Lower leg skin (tissue), 4 donors: ENCODE results near the gene MAP4K1. TPM values are rescaled to one million over a fixed set of nuclear protein-coding genes. Genes with fewer than 3 reads are reported as not detected.
A peak's percentile ranks its signal among the peaks of the same experiment; 100 is the strongest.

Experiments
- DNase-seq, 2 donors: peaks; one replicate each; pipeline ENCODE4 v3.0.0-alpha.2; 2019; ENCODE audit warnings: low spot score in 2 of 2
- H3K4me3 ChIP-seq: fragments of 200-600 bp; sonication (generic); 2 replicates; pipeline ENCODE4 v1.5.1; 2017; ENCODE audit warnings: mild to moderate bottlenecking, low read depth; ENCODE audit not compliant: poor library complexity, severe bottlenecking
- POLR2A ChIP-seq, 2 donors: fragments of 450-650 bp; IDR thresholded peaks; one replicate each; pipeline ENCODE4 v1.6.1; 2016 to 2017; ENCODE audit warnings: antibody characterized with exemption in 2 of 2, mild to moderate bottlenecking in 1 of 2, moderate library complexity in 1 of 2
- WGBS, 2 donors: methylation state at CpG; one replicate each; pipeline ENCODE4 v1.1.5; 2018; 5-methylcytosine and 5-hydroxymethylcytosine counted together
- intact Hi-C: fragments of 100-400 bp; cut with DNase I; formaldehyde crosslinking; loops from one replicate; pipeline ENCODE4 v1.15.0; 2023; ENCODE audit warnings: low total_unique reads
- total RNA-seq, 4 donors: library from RNA; depleted of rRNA; stranded (reverse); fragments of >200 nt; gene quantifications; one replicate each; pipeline ENCODE4 v1.1.0, GENCODE V29; 2016
- TF ChIP-seq, protein P1 (sequence below), 3 donors: fragments of 450-650 bp; IDR thresholded peaks; one replicate each; pipeline ENCODE4 v1.5.1; 2016; ENCODE audit warnings: antibody characterized with exemption in 3 of 3, mild to moderate bottlenecking in 3 of 3, moderate library complexity in 2 of 3

MAP4K1 gene
- 1 to 10 TPM in 3 of 4 donors, under 1 TPM in 1; 0.80 to 9.8 (median 5.6) TPM for total RNA-seq

- peak within 1 kb of the TSS; percentile 30 for H3K4me3 ChIP-seq
- TF ChIP-seq, protein P1, sequence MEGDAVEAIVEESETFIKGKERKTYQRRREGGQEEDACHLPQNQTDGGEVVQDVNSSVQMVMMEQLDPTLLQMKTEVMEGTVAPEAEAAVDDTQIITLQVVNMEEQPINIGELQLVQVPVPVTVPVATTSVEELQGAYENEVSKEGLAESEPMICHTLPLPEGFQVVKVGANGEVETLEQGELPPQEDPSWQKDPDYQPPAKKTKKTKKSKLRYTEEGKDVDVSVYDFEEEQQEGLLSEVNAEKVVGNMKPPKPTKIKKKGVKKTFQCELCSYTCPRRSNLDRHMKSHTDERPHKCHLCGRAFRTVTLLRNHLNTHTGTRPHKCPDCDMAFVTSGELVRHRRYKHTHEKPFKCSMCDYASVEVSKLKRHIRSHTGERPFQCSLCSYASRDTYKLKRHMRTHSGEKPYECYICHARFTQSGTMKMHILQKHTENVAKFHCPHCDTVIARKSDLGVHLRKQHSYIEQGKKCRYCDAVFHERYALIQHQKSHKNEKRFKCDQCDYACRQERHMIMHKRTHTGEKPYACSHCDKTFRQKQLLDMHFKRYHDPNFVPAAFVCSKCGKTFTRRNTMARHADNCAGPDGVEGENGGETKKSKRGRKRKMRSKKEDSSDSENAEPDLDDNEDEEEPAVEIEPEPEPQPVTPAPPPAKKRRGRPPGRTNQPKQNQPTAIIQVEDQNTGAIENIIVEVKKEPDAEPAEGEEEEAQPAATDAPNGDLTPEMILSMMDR (IDR thresholded peaks at IDR 0.05), result no peak
- TF ChIP-seq POLR2A (IDR thresholded peaks at IDR 0.05), result no peak
- peak in 1 of 2 donors; percentile 90 for DNase-seq
- intact Hi-C loops, result loop anchor here (10.0 kb wide), 1 partner anchor 103 kb away; no protein-coding TSS in a partner anchor
- 23 to 28% methylated on average over 20 to 22 of the region's 28 CpGs for WGBS, 2 donors
Observed at GRCh38 chr19:38617764-38618589, at the start of gene MAP4K1. MAP4K1 (minus strand) TSS chr19:38617953; CDS start chr19:38617895, 58 bp downstream.

- intact Hi-C loops, result no loop called here
- 15 to 19% methylated on average over 10 of the region's 10 CpGs for WGBS, 2 donors
- no peak for DNase-seq
- no peak overlapping the region for H3K4me3 ChIP-seq
- TF ChIP-seq, protein P1 (IDR thresholded peaks at IDR 0.05), result no peak
- TF ChIP-seq POLR2A (IDR thresholded peaks at IDR 0.05), result no peak
Observed at GRCh38 chr19:38666663-38667511, 49.1 kb upstream of the MAP4K1 start.

DNA sequence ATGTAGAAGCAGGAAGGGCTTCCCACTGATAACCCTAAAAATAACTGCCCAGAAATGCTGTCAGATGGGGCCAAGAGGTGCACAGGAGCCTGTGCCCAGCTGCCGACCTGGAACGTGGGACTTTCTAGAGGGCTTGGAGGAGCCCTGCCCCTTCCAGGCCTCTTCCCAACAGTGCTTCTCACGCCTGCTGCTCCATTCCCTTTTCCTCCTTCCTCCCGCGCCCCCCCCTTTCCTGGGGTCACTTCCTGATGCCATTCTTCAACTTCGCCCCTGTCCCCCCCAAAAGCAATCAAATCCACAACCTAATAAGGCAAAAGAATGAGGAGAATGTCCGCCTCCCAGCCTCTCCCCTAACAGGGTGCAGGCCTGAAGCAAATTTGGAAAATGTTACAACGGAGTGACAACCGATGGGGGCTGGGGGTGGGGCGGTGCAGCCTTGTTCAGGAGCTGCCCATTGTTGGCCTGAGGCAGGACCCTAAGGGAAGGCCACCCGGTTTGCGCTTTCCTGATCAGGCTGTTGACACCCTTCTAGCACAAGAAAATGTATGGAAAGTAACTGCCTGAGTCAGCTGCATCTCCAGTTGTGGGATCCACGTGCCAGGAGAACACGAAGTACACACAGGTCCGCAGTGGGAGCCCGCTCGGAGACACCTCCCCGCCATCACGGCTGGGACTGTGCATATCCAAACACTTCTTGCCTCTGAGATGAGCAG, 48.4 kb upstream of the MAP4K1 start:
- DNase-seq, result peak in 1 of 2 donors; percentile 93
- intact Hi-C loops, result no loop called here
- WGBS, 2 donors, result 27 to 28% methylated on average over 19 of the region's 19 CpGs
- no peak overlapping the region for H3K4me3 ChIP-seq
- no peak for TF ChIP-seq POLR2A (IDR thresholded peaks at IDR 0.05)
- TF ChIP-seq, protein P1 (IDR thresholded peaks at IDR 0.05), result no peak

DNA sequence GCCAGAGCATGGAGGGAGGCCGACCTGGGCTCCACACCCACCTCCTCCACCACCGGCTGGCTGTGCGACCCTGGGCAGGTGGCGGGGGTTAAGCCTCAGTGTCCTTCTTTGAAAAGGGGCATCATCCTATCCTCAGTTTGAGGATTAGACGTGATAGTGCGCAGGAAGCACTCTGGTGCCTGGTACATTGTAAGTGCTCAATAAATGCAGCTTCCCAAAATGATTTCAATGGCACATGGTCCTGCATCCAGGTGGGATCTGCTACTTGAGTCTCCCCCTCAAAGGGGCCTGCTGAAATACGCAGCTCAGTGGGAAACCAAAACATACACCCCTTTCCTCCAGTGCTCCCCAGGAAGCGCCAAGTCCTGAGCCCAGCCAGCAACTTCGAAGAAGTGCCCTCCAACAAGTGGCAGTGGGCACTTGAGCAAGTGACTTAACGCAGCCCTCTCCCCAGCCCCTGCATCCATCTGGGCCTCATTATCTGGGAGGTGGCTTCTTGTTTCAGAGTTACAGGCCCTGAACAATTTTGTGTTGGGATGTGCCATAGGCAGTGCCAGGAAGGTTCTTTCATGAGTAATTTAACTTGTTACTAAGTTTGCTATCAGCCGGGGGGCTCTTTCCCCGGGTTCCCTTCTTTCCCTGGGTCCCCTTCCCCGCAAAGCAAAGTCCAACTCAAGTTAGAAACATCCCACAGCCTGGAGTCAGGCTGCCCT, 47.6 kb upstream of the MAP4K1 start:
- 49 to 56% methylated on average over 12 to 13 of the region's 13 CpGs for WGBS, 2 donors
- no peak overlapping the region for H3K4me3 ChIP-seq
- TF ChIP-seq, protein P1 (IDR thresholded peaks at IDR 0.05), result no peak
- TF ChIP-seq POLR2A (IDR thresholded peaks at IDR 0.05), result no peak
- DNase-seq, result no peak
- intact Hi-C loops, result no loop called here
